SK-N-SH treated with all-trans-retinoic acid at 6 μM for 48 hours (cell line): Measurements from ENCODE around the gene ALDH1L2.

Experiments
- BACH2 ChIP-seq: fragments of 250-450 bp; sonication (Bioruptor Pico); IDR thresholded peaks from 2 replicates; pipeline ENCODE4 v1.9.0; 2021; ENCODE audit warnings: mild to moderate bottlenecking, borderline replicate concordance
- PATZ1 ChIP-seq: fragments of 250-450 bp; sonication (Bioruptor Pico); IDR thresholded peaks from 2 replicates; pipeline ENCODE4 v1.8.0; 2020; ENCODE audit warnings: mild to moderate bottlenecking, moderate library complexity, borderline replicate concordance
- RARB ChIP-seq: fragments of 250-450 bp; sonication (Bioruptor Pico); IDR thresholded peaks from 2 replicates; pipeline ENCODE4 v1.8.0; 2021; ENCODE audit warnings: mild to moderate bottlenecking, moderate library complexity
- SNAI2 ChIP-seq: fragments of 250-450 bp; sonication (Bioruptor Pico); IDR thresholded peaks from 2 replicates; pipeline ENCODE4 v1.5.0; 2020; ENCODE audit warnings: mild to moderate bottlenecking, moderate library complexity
- ZC3H10 ChIP-seq: fragments of 250-450 bp; sonication (Bioruptor Pico); IDR thresholded peaks from 2 replicates; pipeline ENCODE4 v1.5.1; 2021; ENCODE audit warnings: mild to moderate bottlenecking, moderate library complexity
- ZFP30 ChIP-seq: fragments of 450-650 bp; formaldehyde crosslinking; IDR thresholded peaks from 2 replicates; pipeline ENCODE4 v1.5.0; 2022; ENCODE audit warnings: mild to moderate bottlenecking, moderate library complexity
- ZNF8 ChIP-seq: fragments of 450-650 bp; formaldehyde crosslinking; IDR thresholded peaks from 2 replicates; pipeline ENCODE4 v1.5.0; 2020; ENCODE audit warnings: mild to moderate bottlenecking, moderate library complexity
- TF ChIP-seq, protein P1 (sequence below): fragments of 250-450 bp; sonication (Bioruptor Pico); IDR thresholded peaks from 2 replicates; pipeline ENCODE4 v1.5.1; 2020; ENCODE audit warnings: low read depth, mild to moderate bottlenecking, moderate library complexity

- TF ChIP-seq, protein P1, sequence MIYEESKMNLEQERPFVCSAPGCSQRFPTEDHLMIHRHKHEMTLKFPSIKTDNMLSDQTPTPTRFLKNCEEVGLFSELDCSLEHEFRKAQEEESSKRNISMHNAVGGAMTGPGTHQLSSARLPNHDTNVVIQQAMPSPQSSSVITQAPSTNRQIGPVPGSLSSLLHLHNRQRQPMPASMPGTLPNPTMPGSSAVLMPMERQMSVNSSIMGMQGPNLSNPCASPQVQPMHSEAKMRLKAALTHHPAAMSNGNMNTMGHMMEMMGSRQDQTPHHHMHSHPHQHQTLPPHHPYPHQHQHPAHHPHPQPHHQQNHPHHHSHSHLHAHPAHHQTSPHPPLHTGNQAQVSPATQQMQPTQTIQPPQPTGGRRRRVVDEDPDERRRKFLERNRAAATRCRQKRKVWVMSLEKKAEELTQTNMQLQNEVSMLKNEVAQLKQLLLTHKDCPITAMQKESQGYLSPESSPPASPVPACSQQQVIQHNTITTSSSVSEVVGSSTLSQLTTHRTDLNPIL (CRISPR knock-in tag): no peak
- no peak for TF ChIP-seq ZC3H10 (CRISPR knock-in tag)
- TF ChIP-seq PATZ1: no peak
- TF ChIP-seq ZFP30 (CRISPR knock-in tag): no peak
- no peak for TF ChIP-seq RARB (CRISPR knock-in tag)
- TF ChIP-seq ZNF8: peak; percentile 94
- no peak for TF ChIP-seq SNAI2
- no peak for TF ChIP-seq BACH2 (CRISPR knock-in tag)
Observed at GRCh38 chr12:105104762-105105161, 20.5 kb upstream of the ALDH1L2 start.
